Neural crest cell (in vitro differentiated cells): ENCODE data around the gene KRTAP5-2. TPM values are rescaled to one million over a fixed set of nuclear protein-coding genes. Genes with fewer than 3 reads are reported as not detected.
"Not testable (repeated sequence)": the region's sequence is repeated elsewhere in the genome, so short reads cannot be mapped to it uniquely, and the experiment has no call there.

Experiments
- DNase-seq: peaks from one replicate; pipeline ENCODE4 v3.0.0; 2021; ENCODE audit warnings: low read depth, mixed read lengths, low spot score
- H3K27ac Mint-ChIP-seq: one replicate; pipeline ENCODE4 v1.8.0; 2021; ENCODE audit warnings: mild to moderate bottlenecking, mixed read lengths; ENCODE audit not compliant: unreplicated experiment
- H3K27me3 Mint-ChIP-seq: 2 replicates; pipeline ENCODE4 v1.8.0; 2021; ENCODE audit warnings: low read depth, mild to moderate bottlenecking, mixed read lengths
- H3K36me3 Mint-ChIP-seq: 2 replicates; pipeline ENCODE4 v1.8.0; 2021; ENCODE audit warnings: low read depth, mild to moderate bottlenecking, mixed read lengths
- H3K4me1 Mint-ChIP-seq: 2 replicates; pipeline ENCODE4 v1.8.0; 2021; ENCODE audit warnings: mixed read lengths
- H3K4me3 Mint-ChIP-seq: one replicate; pipeline ENCODE4 v1.8.0; 2021; ENCODE audit warnings: mild to moderate bottlenecking, mixed read lengths
- H3K9me3 Mint-ChIP-seq: 2 replicates; pipeline ENCODE4 v1.8.0; 2021; ENCODE audit warnings: mixed read lengths
- CTCF ChIP-seq: fragments of 200-600 bp; sonication (generic); conservative IDR thresholded peaks from 2 replicates; pipeline ENCODE4 v1.5.0; 2021; ENCODE audit warnings: antibody characterized with exemption, mild to moderate bottlenecking
- total RNA-seq: library from RNA; stranded (reverse); gene quantifications from 2 replicates; pipeline ENCODE4 v1.2.1, GENCODE V29; 2021

The KRTAP5-2 gene
- total RNA-seq, 1 donor from 2014 or later, result not detected

- H3K4me3 Mint-ChIP-seq, H3K9me3 Mint-ChIP-seq, H3K4me1 Mint-ChIP-seq, H3K36me3 Mint-ChIP-seq, H3K27ac Mint-ChIP-seq, DNase-seq: not testable (repeated sequence)
- H3K27me3 Mint-ChIP-seq, result peaks cover 36% of the 10 kb centered on the region
Measured at GRCh38 chr11:1605923-1606322, 7.8 kb upstream of the KRTAP5-2 start.

GRCh38 chr11:1604711-1605110 is 6.6 kb upstream of the KRTAP5-2 start:
- Mint-ChIP-seq H3K9me3 (peaks cover 5% of the 10 kb centered on the region), H3K27ac (no peak overlapping the region), H3K36me3 (no peaks in the 10 kb centered on the region), H3K27me3 (peaks cover 45% of the 10 kb centered on the region), H3K4me3 (no peak overlapping the region), H3K4me1 (peaks cover 9% of the 10 kb centered on the region)
- DNase-seq, result no peak
- TF ChIP-seq CTCF, result no peak

- H3K27ac Mint-ChIP-seq, result no peak overlapping the region
- H3K9me3 Mint-ChIP-seq, result peaks cover 5% of the 10 kb centered on the region
- H3K36me3 Mint-ChIP-seq, result no peaks in the 10 kb centered on the region
- DNase-seq, result no peak
- H3K27me3 Mint-ChIP-seq, result peaks cover 51% of the 10 kb centered on the region
- H3K4me3 Mint-ChIP-seq, result no peak overlapping the region
- peaks cover 9% of the 10 kb centered on the region for H3K4me1 Mint-ChIP-seq
- no peak for TF ChIP-seq CTCF
Measured at GRCh38 chr11:1604181-1604580, 6.1 kb upstream of the KRTAP5-2 start.

- no peak for DNase-seq
- no peak overlapping the region for H3K4me3 Mint-ChIP-seq
- H3K27ac Mint-ChIP-seq, result no peak overlapping the region
- TF ChIP-seq CTCF, result no peak
- H3K9me3 Mint-ChIP-seq, result peaks cover 5% of the 10 kb centered on the region
- H3K27me3 Mint-ChIP-seq, result peaks cover 54% of the 10 kb centered on the region
- H3K36me3 Mint-ChIP-seq, result no peaks in the 10 kb centered on the region
- H3K4me1 Mint-ChIP-seq, result peaks cover 9% of the 10 kb centered on the region
Measured at GRCh38 chr11:1603629-1604028, 5.5 kb upstream of the KRTAP5-2 start.

- not testable (repeated sequence) for H3K27ac Mint-ChIP-seq, H3K4me3 Mint-ChIP-seq, H3K36me3 Mint-ChIP-seq
Measured at GRCh38 chr11:1601663-1602062, 3.6 kb upstream of the KRTAP5-2 start.

GRCh38 chr11:1600626-1601025 is 2.5 kb upstream of the KRTAP5-2 start:
- Mint-ChIP-seq H3K9me3 (peaks cover 5% of the 10 kb centered on the region), H3K27ac (no peak overlapping the region), H3K36me3 (no peaks in the 10 kb centered on the region)

More at GRCh38 chr11:1601663-1602062, 3.6 kb upstream of the KRTAP5-2 start:
- peaks cover 58% of the 10 kb centered on the region for H3K27me3 Mint-ChIP-seq
- not testable (repeated sequence) for DNase-seq, H3K4me1 Mint-ChIP-seq, H3K9me3 Mint-ChIP-seq

More at GRCh38 chr11:1600626-1601025, 2.5 kb upstream of the KRTAP5-2 start:
- H3K4me1 Mint-ChIP-seq, result peaks cover 6% of the 10 kb centered on the region
- peaks cover 65% of the 10 kb centered on the region for H3K27me3 Mint-ChIP-seq
- no peak for TF ChIP-seq CTCF
- DNase-seq, result no peak
- no peak overlapping the region for H3K4me3 Mint-ChIP-seq
